Activated CD4-positive, CD25-positive, alpha-beta regulatory T cell treated with anti-CD3 and anti-CD28 coated beads, Interleukin-2, amount 50 U/mL, for 72 hours (primary cell): Measurements from ENCODE around the gene BEND5.

ENCODE experiments used
- DNase-seq: peaks from one replicate; pipeline ENCODE4 v3.0.0; 2021

Gene BEND5

DNA sequence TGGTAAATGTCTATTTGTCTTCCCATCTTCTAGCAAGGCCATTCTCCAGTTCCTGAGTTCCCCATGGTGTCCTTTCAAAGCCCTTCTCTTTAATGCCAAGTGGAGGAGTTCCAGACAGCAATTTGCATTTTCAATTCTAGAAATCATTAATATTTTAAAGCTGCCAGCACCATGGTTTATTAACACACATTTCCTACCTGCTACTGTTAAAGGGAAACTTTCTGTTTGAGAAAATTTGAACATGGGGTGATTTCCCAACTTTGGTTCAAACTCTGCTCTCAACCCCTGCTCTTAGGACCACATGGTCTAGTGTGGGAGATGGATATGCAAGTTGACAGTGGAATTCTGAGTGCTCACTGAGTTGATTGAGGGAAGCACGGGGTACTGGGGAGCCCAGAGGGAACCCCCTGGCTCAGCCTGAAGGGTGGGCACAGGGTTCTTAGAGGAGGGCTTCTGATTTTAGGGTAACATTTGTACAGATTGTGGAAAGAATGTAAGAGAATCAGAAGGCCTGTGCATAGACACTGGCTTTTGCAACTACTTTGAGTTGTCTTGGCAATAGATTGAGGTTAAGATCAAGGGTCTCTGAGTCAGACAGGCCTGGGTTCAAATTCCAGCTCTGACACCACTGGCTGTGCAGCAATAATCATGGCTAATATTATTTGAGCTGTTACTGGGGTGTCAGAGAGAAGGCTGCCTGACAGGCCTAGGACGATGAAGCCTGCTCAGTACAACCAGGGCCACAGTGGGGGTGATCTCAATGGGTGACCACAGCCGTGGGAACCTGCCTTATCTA, 97.8 kb downstream of the BEND5 start:
- DNase-seq: no peak
